SK-N-DZ (cell line): ENCODE measurements around the gene C4orf36.

Experiments used
- DNase-seq: peaks from one replicate; pipeline ENCODE4 v3.0.0-alpha.2; 2015; ENCODE audit warnings: low spot score

The C4orf36 gene

GRCh38 chr4:86857341-86858052, 34.7 kb downstream of the C4orf36 start:
- no peak for DNase-seq

- DNase-seq = no peak
These were observed 35.3 kb downstream of the C4orf36 start for GRCh38 chr4:86856896-86857295.

- no peak for DNase-seq
These were observed 36.6 kb downstream of the C4orf36 start for GRCh38 chr4:86855572-86855971.

GRCh38 chr4:86853209-86853608, 39.0 kb downstream of the C4orf36 start:
- DNase-seq = no peak

- no peak for DNase-seq
These were observed 43.2 kb downstream of the C4orf36 start, which contains the start of gene SLC10A6 for GRCh38 chr4:86848732-86849619. TSS of gene SLC10A6 (minus strand) at chr4:86849384. CDS start at chr4:86849115, 269 bp downstream.

- no peak for DNase-seq
These were observed 44.1 kb downstream of the C4orf36 start for GRCh38 chr4:86848136-86848535.

- DNase-seq = no peak
These were observed 44.7 kb downstream of the C4orf36 start for GRCh38 chr4:86847571-86847970.

GRCh38 chr4:86846921-86847320, 45.3 kb downstream of the C4orf36 start:
- DNase-seq = no peak

GRCh38 chr4:86845593-86845992, 46.6 kb downstream of the C4orf36 start:
- no peak for DNase-seq

GRCh38 chr4:86841309-86841708, 50.9 kb downstream of the C4orf36 start:
- no peak for DNase-seq

- no peak for DNase-seq
These were observed 51.4 kb downstream of the C4orf36 start for GRCh38 chr4:86840858-86841257.

GRCh38 chr4:86837691-86838503, 54.3 kb downstream of the C4orf36 start:
- DNase-seq = no peak

GRCh38 chr4:86835677-86836076, 56.5 kb downstream of the C4orf36 start:
- no peak for DNase-seq

- no peak for DNase-seq
These were observed 57.3 kb downstream of the C4orf36 start for GRCh38 chr4:86834901-86835300.

GRCh38 chr4:86833615-86834014, 58.6 kb downstream of the C4orf36 start:
- DNase-seq = no peak

- DNase-seq = no peak
These were observed 60.7 kb downstream of the C4orf36 start for GRCh38 chr4:86831262-86832130.
